ENCODE results near the gene PCNX2. TPM values are rescaled to one million over a fixed set of nuclear protein-coding genes. Genes with fewer than 3 reads are reported as not detected.
"Not testable (repeated sequence)": the region's sequence is repeated elsewhere in the genome, so short reads cannot be mapped to it uniquely, and the experiment has no call there.

Gene PCNX2
- total RNA-seq, 1 donor = 56.8 TPM

DNA sequence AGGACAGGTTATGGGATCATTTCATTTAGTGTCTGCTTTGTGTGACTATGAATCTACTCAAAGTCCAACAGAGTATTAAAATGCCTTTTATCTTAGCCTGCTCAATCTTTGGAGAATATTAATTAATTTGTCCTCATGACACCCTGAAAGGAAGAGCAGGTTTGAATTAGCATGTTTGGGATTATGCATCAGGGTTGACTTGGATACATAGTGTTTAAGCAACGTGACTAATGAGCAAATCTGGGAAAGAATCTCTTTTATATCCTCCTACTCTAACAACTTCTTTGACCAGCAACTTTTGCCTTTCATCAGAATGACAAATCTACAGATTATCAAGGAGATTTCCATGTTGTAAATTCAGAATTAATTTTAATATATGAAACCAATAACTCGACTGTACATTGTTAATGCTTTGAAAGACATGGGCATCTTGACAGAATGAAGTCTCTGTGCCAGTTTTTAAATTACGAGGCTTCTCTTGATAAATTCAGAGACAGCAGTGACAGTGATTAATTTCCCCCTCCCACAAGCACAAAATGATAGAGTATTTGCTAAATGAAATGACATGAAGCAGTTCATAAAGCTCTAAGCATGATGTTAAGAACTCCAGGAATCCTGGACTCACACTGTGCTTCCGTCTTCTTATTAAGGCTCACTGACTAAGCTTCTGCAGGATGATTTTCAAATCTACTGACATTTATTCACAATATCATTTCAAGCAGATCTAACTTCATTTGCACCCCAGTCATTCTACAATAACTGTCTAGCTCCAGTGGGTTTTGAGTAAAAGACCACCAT lies 156.5 kb downstream of the PCNX2 start:
- Histone ChIP-seq H4K20me1 (ENCODE audit: insufficient read depth, low read length) (no peaks in the 10 kb centered on the region), H3K27ac (ENCODE audit: low read depth, low read length) (no peak overlapping the region), H3K79me2 (ENCODE audit: insufficient read depth, low read length) (no peaks in the 10 kb centered on the region), H2AFZ (ENCODE audit: low read length) (no peak overlapping the region), H3K27me3 (ENCODE audit: insufficient read depth, low read length) (no peaks in the 10 kb centered on the region), H3K4me1 (ENCODE audit: insufficient read depth, low read length) (no peaks in the 10 kb centered on the region), H3K9me3 (ENCODE audit: low read depth, low read length) (no peaks in the 10 kb centered on the region), H3K36me3 (ENCODE audit: insufficient read depth, low read length) (peaks cover 8% of the 10 kb centered on the region), H3K4me3 (ENCODE audit: insufficient read depth, low read length) (no peak overlapping the region), H3K4me2 (ENCODE audit: insufficient read depth, low read length) (no peak overlapping the region)
- DNase-seq (ENCODE audit: insufficient read length, low spot score, missing footprints) = no peak
- TF ChIP-seq, protein P1, sequence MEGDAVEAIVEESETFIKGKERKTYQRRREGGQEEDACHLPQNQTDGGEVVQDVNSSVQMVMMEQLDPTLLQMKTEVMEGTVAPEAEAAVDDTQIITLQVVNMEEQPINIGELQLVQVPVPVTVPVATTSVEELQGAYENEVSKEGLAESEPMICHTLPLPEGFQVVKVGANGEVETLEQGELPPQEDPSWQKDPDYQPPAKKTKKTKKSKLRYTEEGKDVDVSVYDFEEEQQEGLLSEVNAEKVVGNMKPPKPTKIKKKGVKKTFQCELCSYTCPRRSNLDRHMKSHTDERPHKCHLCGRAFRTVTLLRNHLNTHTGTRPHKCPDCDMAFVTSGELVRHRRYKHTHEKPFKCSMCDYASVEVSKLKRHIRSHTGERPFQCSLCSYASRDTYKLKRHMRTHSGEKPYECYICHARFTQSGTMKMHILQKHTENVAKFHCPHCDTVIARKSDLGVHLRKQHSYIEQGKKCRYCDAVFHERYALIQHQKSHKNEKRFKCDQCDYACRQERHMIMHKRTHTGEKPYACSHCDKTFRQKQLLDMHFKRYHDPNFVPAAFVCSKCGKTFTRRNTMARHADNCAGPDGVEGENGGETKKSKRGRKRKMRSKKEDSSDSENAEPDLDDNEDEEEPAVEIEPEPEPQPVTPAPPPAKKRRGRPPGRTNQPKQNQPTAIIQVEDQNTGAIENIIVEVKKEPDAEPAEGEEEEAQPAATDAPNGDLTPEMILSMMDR (IDR thresholded peaks at IDR 0.05; ENCODE audit: extremely low read depth, low read depth, low read length) = no peak

DNA sequence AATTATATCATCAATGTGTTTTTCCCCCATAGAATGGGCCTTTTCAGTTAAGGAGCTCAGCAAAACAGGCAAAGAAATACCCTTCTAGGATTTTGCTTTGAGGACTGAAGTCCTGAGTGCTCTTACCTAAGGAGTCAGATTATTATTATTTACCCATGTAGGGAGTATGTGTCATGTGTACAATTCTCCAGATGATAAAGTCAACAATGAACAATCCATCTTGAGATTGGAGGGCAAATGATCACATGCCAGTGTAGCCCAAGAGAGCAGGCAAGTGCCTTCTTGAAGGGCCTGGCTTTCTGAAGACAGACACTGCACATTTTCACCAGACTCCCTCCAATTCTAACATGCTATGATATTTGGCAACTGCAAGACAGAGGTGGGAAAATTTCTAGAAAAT lies 159.7 kb downstream of the PCNX2 start:
- no peak overlapping the region for H3K27ac ChIP-seq (ENCODE audit: low read depth, low read length)
- no peak overlapping the region for H3K4me3 ChIP-seq (ENCODE audit: insufficient read depth, low read length)
- no peaks in the 10 kb centered on the region for H3K4me1 ChIP-seq (ENCODE audit: insufficient read depth, low read length)
- no peak overlapping the region for H3K4me2 ChIP-seq (ENCODE audit: insufficient read depth, low read length)
- no peak for DNase-seq (ENCODE audit: insufficient read length, low spot score, missing footprints)
- H3K9me3 ChIP-seq (ENCODE audit: low read depth, low read length) = no peaks in the 10 kb centered on the region
- H3K27me3 ChIP-seq (ENCODE audit: insufficient read depth, low read length) = no peaks in the 10 kb centered on the region
- H4K20me1 ChIP-seq (ENCODE audit: insufficient read depth, low read length) = no peaks in the 10 kb centered on the region
- TF ChIP-seq, protein P1 (IDR thresholded peaks at IDR 0.05; ENCODE audit: extremely low read depth, low read depth, low read length) = no peak
- H3K36me3 ChIP-seq (ENCODE audit: insufficient read depth, low read length) = peaks cover 11% of the 10 kb centered on the region
- H2AFZ ChIP-seq (ENCODE audit: low read length) = no peak overlapping the region
- H3K79me2 ChIP-seq (ENCODE audit: insufficient read depth, low read length) = no peaks in the 10 kb centered on the region

DNA sequence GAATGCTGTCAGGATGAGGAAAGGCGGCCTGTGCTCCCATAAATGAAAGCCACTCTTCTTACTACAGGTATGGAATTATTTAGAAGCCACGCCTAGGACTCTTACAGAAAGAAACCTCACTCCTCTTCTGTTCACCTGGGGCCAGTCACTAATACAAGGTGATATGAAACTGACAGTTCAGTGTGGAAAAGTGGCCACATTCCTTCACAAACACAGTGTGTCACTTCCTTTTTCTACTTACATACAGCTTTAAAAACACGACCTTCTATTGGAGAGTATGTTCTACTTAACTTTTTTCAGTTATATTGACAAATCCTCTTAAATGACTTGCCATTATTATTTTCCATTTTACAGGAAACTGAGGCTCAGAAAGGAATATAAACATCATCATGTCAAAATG lies 163.1 kb downstream of the PCNX2 start:
- Histone ChIP-seq H3K4me1 (ENCODE audit: insufficient read depth, low read length) (no peaks in the 10 kb centered on the region), H3K27ac (ENCODE audit: low read depth, low read length) (no peak overlapping the region), H2AFZ (ENCODE audit: low read length) (no peak overlapping the region), H3K36me3 (ENCODE audit: insufficient read depth, low read length) (peaks cover 7% of the 10 kb centered on the region), H3K4me2 (ENCODE audit: insufficient read depth, low read length) (no peak overlapping the region), H3K79me2 (ENCODE audit: insufficient read depth, low read length) (no peaks in the 10 kb centered on the region), H3K27me3 (ENCODE audit: insufficient read depth, low read length) (no peaks in the 10 kb centered on the region), H3K9me3 (ENCODE audit: low read depth, low read length) (no peaks in the 10 kb centered on the region), H4K20me1 (ENCODE audit: insufficient read depth, low read length) (no peaks in the 10 kb centered on the region), H3K4me3 (ENCODE audit: insufficient read depth, low read length) (no peak overlapping the region)
- DNase-seq (ENCODE audit: insufficient read length, low spot score, missing footprints) = no peak
- TF ChIP-seq, protein P1 (IDR thresholded peaks at IDR 0.05; ENCODE audit: extremely low read depth, low read depth, low read length) = no peak

DNA sequence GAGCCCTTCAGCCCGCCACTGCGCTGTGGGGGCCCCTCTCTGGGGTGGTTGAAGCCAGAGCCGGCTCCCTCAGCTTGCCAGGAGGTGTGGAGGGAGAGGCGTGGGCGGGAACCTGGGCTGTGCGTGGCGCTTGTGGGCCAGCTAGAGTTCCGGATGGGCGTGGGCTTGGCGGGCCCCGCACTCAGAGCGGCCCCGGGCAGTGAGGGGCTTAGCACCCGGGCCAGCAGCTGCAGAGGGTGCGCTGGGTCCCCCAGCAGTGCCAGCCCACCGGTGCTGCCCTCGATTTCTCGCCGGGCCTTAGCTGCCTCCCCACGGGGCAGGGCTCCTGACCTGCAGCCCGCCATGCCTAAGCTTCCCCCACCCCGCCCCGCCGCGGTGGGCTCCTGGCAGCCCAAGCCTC lies 166.5 kb downstream of the PCNX2 start:
- H3K27ac ChIP-seq (ENCODE audit: low read depth, low read length); H3K79me2 ChIP-seq (ENCODE audit: insufficient read depth, low read length); H2AFZ ChIP-seq (ENCODE audit: low read length); H3K9me3 ChIP-seq (ENCODE audit: low read depth, low read length); H4K20me1 ChIP-seq (ENCODE audit: insufficient read depth, low read length); H3K36me3 ChIP-seq (ENCODE audit: insufficient read depth, low read length); DNase-seq (ENCODE audit: insufficient read length, low spot score, missing footprints); H3K4me1 ChIP-seq (ENCODE audit: insufficient read depth, low read length); H3K4me2 ChIP-seq (ENCODE audit: insufficient read depth, low read length); H3K27me3 ChIP-seq (ENCODE audit: insufficient read depth, low read length); H3K4me3 ChIP-seq (ENCODE audit: insufficient read depth, low read length): not testable (repeated sequence)
